Measurements from ENCODE around the gene KIF7. TPM values are rescaled to one million over a fixed set of nuclear protein-coding genes. Genes with fewer than 3 reads are reported as not detected.

KIF7 gene
- total and polyA plus RNA-seq, 2 of the 8 experiments (the other 6 are each of a cell fraction or from before 2014, with no cell fraction given) = 4.9 to 14.0 TPM

- Histone ChIP-seq H3K27me3 (replicated peaks in 1 of 4; ENCODE audit: control insufficient read depth in 3 of 4, extremely low read depth in 1 of 4, insufficient read depth in 3 of 4, low read length in 3 of 4) (peaks cover 0 to 20% (median 12%) of the 10 kb centered on the region in 4 experiments; a peak in 5 of 7 replicates), H3K4me2 (ENCODE audit: insufficient read depth in 1 of 2, low read depth in 2 of 2, low read length in 2 of 2) (no peak overlapping the region), H3K23ac (ENCODE audit: insufficient read length) (no peak overlapping the region), H2BK15ac (ENCODE audit: low read length) (no peak overlapping the region), H3K36me3 (ENCODE audit: control insufficient read depth in 2 of 4, insufficient read depth in 4 of 4, low read length in 3 of 4) (no peaks in the 10 kb centered on the region), H3K9me3 (ENCODE audit: insufficient read depth in 2 of 2, low read depth in 1 of 2, low read length in 1 of 2) (no peaks in the 10 kb centered on the region), H3K27ac (ENCODE audit: low read depth, low read length) (no peak overlapping the region), H3K56ac (replicated peaks; ENCODE audit: insufficient read length, low read depth, low read length) (no peak overlapping the region), H4K5ac (ENCODE audit: insufficient read length, low read depth, low read length) (no peak overlapping the region), H3K4me1 (replicated peaks in 1 of 4; ENCODE audit: control insufficient read depth in 3 of 4, insufficient read depth in 4 of 4, low read length in 3 of 4) (peaks cover 0 to 11% (median 7%) of the 10 kb centered on the region in 4 experiments; a peak in 6 of 7 replicates), H3K79me2 (ENCODE audit: control insufficient read depth in 1 of 2, insufficient read depth in 2 of 2, low read length in 2 of 2) (no peaks in the 10 kb centered on the region), H3K18ac (ENCODE audit: extremely low read depth, low read length) (no peak overlapping the region), H2AFZ (ENCODE audit: low read length) (no peak overlapping the region), H2BK20ac (ENCODE audit: low read length) (no peak overlapping the region), H2BK12ac (ENCODE audit: low read depth, low read length) (no peak overlapping the region), H3K4me3 (ENCODE audit: extremely low read depth in 1 of 4, insufficient read depth in 2 of 4, low read depth in 3 of 4, low read length in 4 of 4) (no peak overlapping the region), H3K4ac (replicated peaks; ENCODE audit: insufficient read length, low read depth, low read length) (no peak overlapping the region), H3K9ac (replicated peaks in 1 of 4; ENCODE audit: extremely low read depth in 1 of 4, low read depth in 3 of 4, low read length in 3 of 4) (no peak overlapping the region), H2AK5ac (ENCODE audit: low read depth, low read length) (no peak overlapping the region), H4K91ac (replicated peaks; ENCODE audit: insufficient read length, low read length) (no peak overlapping the region), H3K14ac (ENCODE audit: insufficient read length) (no peak overlapping the region), H2BK5ac (ENCODE audit: low read depth, low read length) (no peak overlapping the region), H4K20me1 (replicated peaks in 1 of 2; ENCODE audit: control insufficient read depth in 1 of 2, insufficient read depth in 2 of 2, low read length in 2 of 2) (no peaks in the 10 kb centered on the region), H3K23me2 (ENCODE audit: low read depth, low read length) (no peaks in the 10 kb centered on the region; the same call in 1 of the 2 replicates), H3K79me1 (ENCODE audit: low read depth, low read length) (no peaks in the 10 kb centered on the region), H2BK120ac (replicated peaks; ENCODE audit: low read depth, low read length) (no peak overlapping the region), H4K8ac (ENCODE audit: extremely low read depth, insufficient read depth, low read length) (no peak overlapping the region)
- WGBS, 2 experiments (ENCODE audit: extremely low coverage in 1 of 2, insufficient coverage in 1 of 2, insufficient read length in 1 of 2, insufficient replicate concordance in 2 of 2, low coverage in 1 of 2, low lambda C conversion rate in 2 of 2, missing lambda C conversion rate in 1 of 2) = 90% methylated on average over 5 of the region's 7 CpGs; no CpG with 5 or more reads in 1 of the 2 experiments
- ChIA-PET POLR2A (ENCODE audit: partially characterized antibody) (no interaction called here), CTCF (ENCODE audit: partially characterized antibody) (interaction anchor here (0.9 to 1.3 kb wide), 5 partner anchors 10 to 207 kb away, joined by 3 read pairs; no protein-coding TSS in a partner anchor)
- DNase-seq (ENCODE audit: low read depth in 1 of 2, low spot score in 2 of 2) (no peak), FAIRE-seq (no peak)
- TF ChIP-seq POU5F1 (IDR thresholded peaks at IDR 0.05; ENCODE audit: low read depth, low read length) (no peak), ATF3 (IDR thresholded peaks at IDR 0.05; ENCODE audit: insufficient read depth, low read depth, low read length) (no peak), MAX (IDR thresholded peaks at IDR 0.05) (no peak), HDAC6 (IDR thresholded peaks at IDR 0.05; ENCODE audit: low read depth, low read length) (no peak), TBP (IDR thresholded peaks at IDR 0.05; ENCODE audit: low read depth, low read length) (no peak), ASH2L (IDR thresholded peaks at IDR 0.05; ENCODE audit: low read length) (no peak), KDM5A (IDR thresholded peaks at IDR 0.05; ENCODE audit: low read length) (no peak), JUND (IDR thresholded peaks at IDR 0.05; ENCODE audit: low read length) (no peak), EP300 (IDR thresholded peaks at IDR 0.05; ENCODE audit: borderline replicate concordance in 1 of 2, low read depth in 2 of 2, low read length in 2 of 2) (no peak), TCF12 (IDR thresholded peaks at IDR 0.05; ENCODE audit: low read depth, low read length) (no peak), KDM1A (IDR thresholded peaks at IDR 0.05; ENCODE audit: borderline replicate concordance, low read length) (no peak), SAP30 (IDR thresholded peaks at IDR 0.05; ENCODE audit: insufficient read depth, insufficient replicate concordance, low read length) (no peak), NANOG (IDR thresholded peaks at IDR 0.05; ENCODE audit: insufficient read depth, low read depth, low read length, poor library complexity, severe bottlenecking) (no peak), EZH2 (IDR thresholded peaks at IDR 0.05; ENCODE audit: low read depth, low read length, severe bottlenecking) (no peak)
Observed at GRCh38 chr15:89667706-89667960, 12.4 kb upstream of the KIF7 start.
